Hepatocyte (in vitro differentiated cells): Measurements from ENCODE around the gene SYVN1. TPM values are rescaled to one million over a fixed set of nuclear protein-coding genes. Genes with fewer than 3 reads are reported as not detected.
A peak's percentile ranks its signal among the peaks of the same experiment; 100 is the strongest.

ENCODE experiments used
- DNase-seq: peaks from one replicate; pipeline ENCODE4 v3.0.0-alpha.2; 2016; ENCODE audit warnings: low spot score
- H2AFZ ChIP-seq: fragments of 200-600 bp; sonication (generic); 2 replicates; pipeline ENCODE4 v1.6.0; 2016; ENCODE audit warnings: antibody characterized with exemption, mild to moderate bottlenecking
- H3K27ac ChIP-seq: fragments of 200-600 bp; sonication (generic); 2 replicates; pipeline ENCODE4 v1.5.1; 2016; ENCODE audit warnings: mild to moderate bottlenecking
- H3K27me3 ChIP-seq: fragments of 200-600 bp; sonication (generic); 2 replicates; pipeline ENCODE4 v1.6.1; 2016
- H3K36me3 ChIP-seq: fragments of 200-600 bp; sonication (generic); replicated peaks from 2 replicates; pipeline ENCODE4 v1.5.1; 2016; ENCODE audit warnings: low read depth; ENCODE audit not compliant: insufficient read depth
- H3K4me1 ChIP-seq: fragments of 200-600 bp; sonication (generic); 2 replicates; pipeline ENCODE4 v1.5.1; 2016; ENCODE audit warnings: mild to moderate bottlenecking, moderate library complexity; ENCODE audit not compliant: insufficient read depth
- H3K4me2 ChIP-seq: fragments of 200-600 bp; sonication (generic); 2 replicates; pipeline ENCODE4 v1.6.0; 2016
- H3K4me3 ChIP-seq: fragments of 200-600 bp; sonication (generic); 2 replicates; pipeline ENCODE4 v1.5.1; 2016; ENCODE audit warnings: mild to moderate bottlenecking
- H3K79me2 ChIP-seq: fragments of 200-600 bp; sonication (generic); 2 replicates; pipeline ENCODE4 v1.6.0; 2017; ENCODE audit warnings: mild to moderate bottlenecking
- H3K9me2 ChIP-seq: fragments of 200-600 bp; sonication (generic); replicated peaks from 2 replicates; pipeline ENCODE4 v1.6.0; 2017; ENCODE audit warnings: mild to moderate bottlenecking; ENCODE audit not compliant: insufficient read depth
- H3K9me3 ChIP-seq: fragments of 200-600 bp; sonication (generic); 2 replicates; pipeline ENCODE4 v1.5.1; 2016; ENCODE audit warnings: low read depth, mild to moderate bottlenecking
- H4K20me1 ChIP-seq: fragments of 200-600 bp; sonication (generic); 2 replicates; pipeline ENCODE4 v1.6.0; 2016; ENCODE audit warnings: mild to moderate bottlenecking; ENCODE audit not compliant: insufficient read depth, poor library complexity, severe bottlenecking
- CTCF ChIP-seq: fragments of 200-600 bp; sonication (generic); IDR thresholded peaks from 2 replicates; pipeline ENCODE4 v1.5.1; 2016; ENCODE audit warnings: antibody characterized with exemption, mild to moderate bottlenecking; ENCODE audit not compliant: poor library complexity
- EZH2 ChIP-seq: fragments of 200-600 bp; sonication (generic); IDR thresholded peaks from 2 replicates; pipeline ENCODE4 v1.6.1; 2016; ENCODE audit warnings: antibody characterized with exemption, mild to moderate bottlenecking, borderline replicate concordance
- EZH2phosphoT487 ChIP-seq: fragments of 200-600 bp; sonication (generic); IDR thresholded peaks from one replicate; pipeline ENCODE4 v1.6.1; 2018; ENCODE audit warnings: antibody characterized with exemption, mild to moderate bottlenecking, low read depth, moderate library complexity; ENCODE audit not compliant: unreplicated experiment, severe bottlenecking
- WGBS: methylation state at CpG from one replicate; pipeline ENCODE4 v1.1.6; 2016; ENCODE audit warnings: low lambda C conversion rate; ENCODE audit errors: missing lambda C conversion rate; 5-methylcytosine and 5-hydroxymethylcytosine counted together
- polyA plus RNA-seq: library from polyadenylated mRNA; unstranded; fragments of >200 nt; fragmentation: Nextera tagmentation; extraction: Ambion mirVana; gene quantifications from 2 replicates; pipeline ENCODE4 v1.2.1, GENCODE V29; 2016
- total RNA-seq: library from RNA; depleted of rRNA; stranded (reverse); fragments of >200 nt; gene quantifications from 2 replicates; pipeline ENCODE4 v1.2.3, GENCODE V29; 2014

Gene SYVN1
- total and polyA plus RNA-seq, 2 experiments from 2014 or later: 27.7 to 31.8 TPM

- Histone ChIP-seq H2AFZ (no peak overlapping the region), H3K9me3 (no peaks in the 10 kb centered on the region), H3K36me3 (no peaks in the 10 kb centered on the region), H3K79me2 (peaks cover 56% of the 10 kb centered on the region), H3K4me3 (no peak overlapping the region), H3K27ac (no peak overlapping the region), H3K27me3 (no peaks in the 10 kb centered on the region), H4K20me1 (no peaks in the 10 kb centered on the region), H3K4me2 (peak overlapping the region; percentile 87), H3K9me2 (no peaks in the 10 kb centered on the region), H3K4me1 (peaks cover 28% of the 10 kb centered on the region)
- WGBS: 97% methylated on average over 21 of the region's 21 CpGs
- no peak for DNase-seq
- TF ChIP-seq EZH2 (no peak), CTCF (no peak), EZH2phosphoT487 (no peak)
Measured at GRCh38 chr11:65115361-65116082, 18.8 kb downstream of the SYVN1 start.

- 93% methylated on average over 11 of the region's 11 CpGs for WGBS
Measured at GRCh38 chr11:65114538-65115171, 19.7 kb downstream of the SYVN1 start.

DNA sequence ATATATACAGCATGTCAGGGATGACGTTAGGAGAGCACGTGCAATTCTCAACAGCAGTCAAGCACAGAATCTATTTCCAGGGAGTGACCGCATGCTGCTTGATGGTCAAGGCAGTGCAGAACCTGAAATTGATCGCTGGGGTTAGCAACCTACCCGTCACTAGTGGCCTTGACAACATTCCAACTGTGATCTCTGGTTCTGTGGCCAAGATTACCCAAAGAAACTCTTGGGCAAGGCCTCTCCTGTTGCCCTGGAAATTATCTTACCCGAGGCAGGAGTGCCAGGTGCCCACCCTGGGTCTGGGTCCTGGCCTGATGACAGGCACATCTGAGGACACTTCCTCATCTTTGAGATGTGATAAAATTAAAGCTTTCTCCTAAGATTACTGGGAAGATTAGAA lies 20.5 kb downstream of the SYVN1 start:
- peak overlapping the region; percentile 99 for H3K4me2 ChIP-seq
- TF ChIP-seq EZH2: no peak
- TF ChIP-seq CTCF: no peak
- TF ChIP-seq EZH2phosphoT487: no peak

More at GRCh38 chr11:65114538-65115171, 19.7 kb downstream of the SYVN1 start:
- no peak overlapping the region for H3K27ac ChIP-seq
- no peaks in the 10 kb centered on the region for H3K27me3 ChIP-seq
- peaks cover 27% of the 10 kb centered on the region for H3K4me1 ChIP-seq
- H3K36me3 ChIP-seq: no peaks in the 10 kb centered on the region
- H4K20me1 ChIP-seq: no peaks in the 10 kb centered on the region
- no peaks in the 10 kb centered on the region for H3K9me2 ChIP-seq
- H3K79me2 ChIP-seq: peaks cover 48% of the 10 kb centered on the region
- H2AFZ ChIP-seq: no peak overlapping the region
- TF ChIP-seq CTCF: no peak
- no peak for TF ChIP-seq EZH2phosphoT487
- TF ChIP-seq EZH2: no peak
- no peak overlapping the region for H3K4me3 ChIP-seq
- DNase-seq: no peak
- no peaks in the 10 kb centered on the region for H3K9me3 ChIP-seq
- H3K4me2 ChIP-seq: no peak overlapping the region

More for the DNA sequence above, 20.5 kb downstream of the SYVN1 start:
- DNase-seq: no peak
- no peaks in the 10 kb centered on the region for H3K27me3 ChIP-seq
- H2AFZ ChIP-seq: no peak overlapping the region
- 90% methylated on average over 6 of the region's 6 CpGs for WGBS
- no peaks in the 10 kb centered on the region for H3K9me3 ChIP-seq
- H3K36me3 ChIP-seq: no peaks in the 10 kb centered on the region
- H3K4me1 ChIP-seq: peaks cover 27% of the 10 kb centered on the region
- H3K9me2 ChIP-seq: no peaks in the 10 kb centered on the region
- H3K79me2 ChIP-seq: peaks cover 43% of the 10 kb centered on the region
- H3K27ac ChIP-seq: no peak overlapping the region
- no peak overlapping the region for H3K4me3 ChIP-seq
- no peaks in the 10 kb centered on the region for H4K20me1 ChIP-seq
